ENCODE data around the gene RECK. TPM values are rescaled to one million over a fixed set of nuclear protein-coding genes. Genes with fewer than 3 reads are reported as not detected.

The RECK gene
- total RNA-seq, 1 experiment from 2014 or later: 11.7 TPM

DNA sequence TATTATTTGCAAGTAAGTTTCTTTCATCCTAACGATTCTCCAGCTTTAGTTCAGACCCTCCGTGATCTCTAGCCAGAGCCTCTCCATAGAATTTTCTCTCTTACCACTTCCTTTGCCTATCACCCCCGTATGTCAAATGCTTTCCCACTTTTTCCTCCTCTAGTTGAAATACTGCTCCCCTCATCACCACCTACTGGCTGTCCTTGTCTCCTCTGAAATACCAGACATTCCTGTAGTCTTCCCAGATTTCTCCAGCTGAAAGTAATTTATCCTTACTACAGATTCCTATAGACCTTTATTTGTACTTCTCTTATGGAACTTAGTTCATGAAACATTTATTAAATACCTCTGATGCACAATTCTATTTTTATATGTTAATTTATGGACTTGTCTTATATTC is 63.8 kb downstream of the RECK start:
- no peaks in the 10 kb centered on the region for H3K36me3 ChIP-seq (replicated peaks; ENCODE audit: control insufficient read depth, insufficient read depth, low read length)
- peak; percentile 60 for DNase-seq
- H3K27me3 ChIP-seq (ENCODE audit: control insufficient read depth, insufficient read depth, low read length): no peaks in the 10 kb centered on the region
- no peak overlapping the region for H3K4me3 ChIP-seq (ENCODE audit: insufficient read depth, low read depth, low read length)

DNA sequence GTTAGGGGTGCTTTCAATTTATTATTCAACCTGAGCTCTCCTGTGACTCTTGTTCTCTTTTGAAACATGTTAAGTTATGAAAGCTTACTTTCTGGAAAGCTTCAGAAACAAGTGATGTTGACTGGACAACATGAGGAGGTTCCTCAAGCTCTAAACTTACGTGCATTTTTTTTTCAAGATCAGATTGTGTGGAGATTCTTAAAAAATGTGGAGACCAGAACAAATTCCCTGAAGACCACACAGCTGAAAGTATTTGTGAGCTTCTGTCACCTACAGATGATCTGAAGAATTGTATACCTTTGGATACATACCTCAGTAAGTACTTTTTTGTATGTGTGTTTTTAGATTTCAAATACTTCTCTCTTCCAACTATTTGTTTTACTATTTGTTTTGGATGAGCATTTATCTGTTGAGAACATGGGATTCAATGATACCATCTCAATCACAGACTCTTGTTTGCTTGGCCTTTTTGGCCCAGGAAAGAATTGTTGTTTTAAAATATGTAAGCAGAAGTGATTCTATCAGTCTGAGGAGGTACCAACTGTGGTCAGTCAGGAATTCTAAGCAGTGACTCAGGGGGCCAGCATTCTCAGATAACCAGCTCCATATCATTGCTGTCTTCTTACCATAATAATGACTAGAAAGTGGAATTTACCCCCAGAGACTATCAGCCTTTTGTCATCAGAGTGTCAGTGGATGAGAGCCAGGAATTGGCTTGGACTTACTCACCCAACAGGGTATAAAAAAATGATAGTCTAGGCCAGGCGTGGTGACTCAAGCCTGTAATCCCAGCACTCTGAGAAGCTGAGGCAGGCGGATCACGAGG is 65.4 kb downstream of the RECK start:
- no peak overlapping the region for H3K4me3 ChIP-seq (ENCODE audit: insufficient read depth, low read depth, low read length)

DNA sequence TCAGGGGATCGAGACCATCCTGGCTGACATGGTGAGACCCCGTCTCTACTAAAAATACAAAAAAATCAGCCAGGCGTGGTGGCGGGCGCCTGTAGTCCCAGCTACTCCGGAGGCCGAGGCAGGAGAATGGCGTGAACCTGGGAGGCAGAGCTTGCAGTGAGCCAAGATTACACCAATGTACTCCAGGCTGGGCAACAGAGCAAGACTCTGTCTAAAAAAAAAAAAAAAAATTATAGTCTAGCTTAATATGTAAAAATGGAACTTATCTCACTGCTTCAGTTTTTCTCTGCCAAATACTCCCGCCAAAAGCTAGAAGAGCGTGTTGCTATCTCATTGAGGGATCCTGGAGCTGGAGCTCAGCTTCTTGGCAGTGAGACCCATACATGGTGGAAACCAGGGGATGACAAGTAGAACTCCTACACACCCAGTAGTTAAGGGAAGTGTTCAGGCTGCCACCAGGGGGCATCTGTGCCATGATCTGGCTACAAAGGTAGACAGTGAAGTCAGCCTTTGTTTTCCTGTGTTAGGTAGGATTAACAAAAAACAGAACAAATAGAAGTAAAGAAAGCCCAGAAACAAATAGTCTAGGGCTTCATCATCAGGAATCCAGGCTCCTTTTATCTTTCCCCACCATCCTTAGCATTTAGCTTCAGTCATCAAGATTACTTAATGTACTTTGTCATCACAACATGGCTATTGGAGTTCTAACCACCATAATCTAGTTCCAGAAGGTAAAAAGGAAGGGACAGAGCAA is 66.2 kb downstream of the RECK start:
- peak; percentile 72 for DNase-seq
- Histone ChIP-seq H3K27me3 (ENCODE audit: control insufficient read depth, insufficient read depth, low read length) (no peaks in the 10 kb centered on the region), H3K36me3 (replicated peaks; ENCODE audit: control insufficient read depth, insufficient read depth, low read length) (no peaks in the 10 kb centered on the region), H3K4me3 (ENCODE audit: insufficient read depth, low read depth, low read length) (no peak overlapping the region)

More for the DNA sequence above, 65.4 kb downstream of the RECK start:
- Histone ChIP-seq H3K27me3 (ENCODE audit: control insufficient read depth, insufficient read depth, low read length) (no peaks in the 10 kb centered on the region), H3K36me3 (replicated peaks; ENCODE audit: control insufficient read depth, insufficient read depth, low read length) (no peaks in the 10 kb centered on the region)
- no peak for DNase-seq

DNA sequence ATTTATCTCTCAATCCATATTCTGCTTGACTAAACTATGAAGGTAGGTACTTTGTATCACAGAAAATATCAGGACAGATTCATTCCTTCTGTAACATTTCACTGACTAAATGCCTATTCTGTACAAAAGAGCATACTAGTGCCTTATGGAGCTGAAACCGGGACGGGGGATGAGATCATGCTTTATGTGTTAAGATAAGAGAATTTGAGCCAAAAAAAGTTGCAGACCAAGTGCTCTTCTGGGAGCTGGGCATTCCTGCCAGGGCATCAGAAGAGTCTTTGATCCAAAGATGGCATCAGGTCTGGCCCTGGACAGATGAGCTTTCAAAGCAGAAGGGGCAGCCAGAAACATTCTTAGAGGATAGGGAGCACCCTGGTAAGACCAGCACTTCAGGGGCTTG is 72.4 kb downstream of the RECK start:
- no peaks in the 10 kb centered on the region for H3K27me3 ChIP-seq (ENCODE audit: control insufficient read depth, insufficient read depth, low read length)
- H3K4me3 ChIP-seq (ENCODE audit: insufficient read depth, low read depth, low read length): no peak overlapping the region
- DNase-seq: no peak
- no peaks in the 10 kb centered on the region for H3K36me3 ChIP-seq (replicated peaks; ENCODE audit: control insufficient read depth, insufficient read depth, low read length)

DNA sequence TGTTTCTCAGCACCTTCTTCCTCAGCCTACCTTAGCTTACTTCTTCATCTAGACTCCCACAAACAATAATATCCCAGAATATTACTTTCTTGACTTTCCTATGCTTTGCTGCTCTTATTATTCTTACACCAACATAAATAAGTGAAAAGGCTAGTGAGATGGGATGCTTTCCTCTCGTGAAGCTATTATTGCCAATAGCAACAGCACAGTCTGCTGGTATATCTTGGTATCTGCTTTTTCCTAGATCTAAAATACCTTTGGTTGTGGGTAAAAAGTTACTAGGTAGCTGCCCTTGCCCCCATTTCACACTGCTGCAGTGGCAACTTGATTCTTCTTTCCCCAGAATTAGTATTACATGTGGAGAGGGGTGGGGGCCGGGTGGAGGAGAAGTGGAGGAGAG is 73.7 kb downstream of the RECK start:
- no peak overlapping the region for H3K4me3 ChIP-seq (ENCODE audit: insufficient read depth, low read depth, low read length)
- no peaks in the 10 kb centered on the region for H3K36me3 ChIP-seq (replicated peaks; ENCODE audit: control insufficient read depth, insufficient read depth, low read length)
- no peaks in the 10 kb centered on the region for H3K27me3 ChIP-seq (ENCODE audit: control insufficient read depth, insufficient read depth, low read length)
- DNase-seq: no peak

DNA sequence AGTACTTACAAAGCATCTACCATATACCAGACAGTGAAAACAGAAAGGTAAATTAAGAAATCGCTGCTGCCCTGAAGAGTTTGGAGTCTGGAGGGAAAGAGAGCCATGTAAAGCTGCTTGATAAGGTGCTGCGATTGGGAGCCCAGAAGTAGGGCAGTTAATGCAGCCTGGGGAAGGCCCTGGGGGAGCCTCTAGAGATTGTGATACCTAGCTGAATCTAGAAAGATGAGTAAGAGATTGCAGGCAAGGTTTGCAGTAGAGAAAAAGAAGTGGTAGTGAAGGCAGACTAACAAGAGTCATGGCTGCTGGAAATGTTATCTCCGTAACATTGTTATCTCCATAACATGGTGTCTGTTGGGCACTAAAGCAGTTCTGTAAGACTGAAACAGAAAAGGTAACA is 75.8 kb downstream of the RECK start:
- no peaks in the 10 kb centered on the region for H3K27me3 ChIP-seq (ENCODE audit: control insufficient read depth, insufficient read depth, low read length)
- DNase-seq: no peak
- H3K4me3 ChIP-seq (ENCODE audit: insufficient read depth, low read depth, low read length): no peak overlapping the region
- no peaks in the 10 kb centered on the region for H3K36me3 ChIP-seq (replicated peaks; ENCODE audit: control insufficient read depth, insufficient read depth, low read length)

DNA sequence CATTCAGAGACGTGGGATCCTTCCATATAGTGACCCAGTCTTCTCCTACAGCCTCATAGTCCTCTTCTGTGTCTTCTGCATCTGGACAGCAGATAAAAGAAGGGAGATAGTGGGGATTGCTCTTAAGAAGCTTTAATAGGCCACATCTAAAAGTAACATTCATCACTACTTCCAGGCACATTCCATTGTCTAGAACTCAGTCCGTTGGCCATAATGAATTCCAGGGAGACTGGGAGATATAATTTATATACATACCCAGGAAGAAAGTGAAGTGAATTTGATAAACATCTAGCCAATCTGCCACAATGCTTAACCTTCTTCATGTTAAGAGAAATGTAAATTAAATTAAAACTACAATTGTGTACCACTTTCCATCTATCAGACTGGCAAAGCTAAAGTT is 77.3 kb downstream of the RECK start:
- no peak for DNase-seq
- Histone ChIP-seq H3K4me3 (ENCODE audit: insufficient read depth, low read depth, low read length) (no peak overlapping the region), H3K36me3 (replicated peaks; ENCODE audit: control insufficient read depth, insufficient read depth, low read length) (no peaks in the 10 kb centered on the region), H3K27me3 (ENCODE audit: control insufficient read depth, insufficient read depth, low read length) (no peaks in the 10 kb centered on the region)

DNA sequence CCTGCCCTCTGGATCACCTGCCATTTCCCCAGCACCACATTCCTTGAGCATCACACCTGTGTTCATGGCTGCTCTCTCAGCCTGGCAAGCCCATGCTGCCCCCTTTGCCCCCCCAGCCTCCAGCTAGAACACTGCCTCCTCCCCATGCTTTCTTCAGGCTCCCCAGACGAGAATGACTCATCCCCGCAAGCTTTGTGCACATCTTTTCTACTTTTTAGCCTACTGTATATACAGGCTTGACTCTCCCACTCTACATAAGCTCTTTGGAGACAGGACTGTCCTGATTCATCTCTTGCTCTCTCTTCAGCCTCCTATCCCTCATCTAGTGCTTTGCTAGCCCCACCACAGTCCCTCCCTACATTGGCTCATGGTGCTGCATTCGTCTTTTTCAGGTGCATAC is 79.9 kb downstream of the RECK start:
- H3K27me3 ChIP-seq (ENCODE audit: control insufficient read depth, insufficient read depth, low read length): no peaks in the 10 kb centered on the region
- H3K36me3 ChIP-seq (replicated peaks; ENCODE audit: control insufficient read depth, insufficient read depth, low read length): no peaks in the 10 kb centered on the region
- DNase-seq: no peak
- no peak overlapping the region for H3K4me3 ChIP-seq (ENCODE audit: insufficient read depth, low read depth, low read length)

DNA sequence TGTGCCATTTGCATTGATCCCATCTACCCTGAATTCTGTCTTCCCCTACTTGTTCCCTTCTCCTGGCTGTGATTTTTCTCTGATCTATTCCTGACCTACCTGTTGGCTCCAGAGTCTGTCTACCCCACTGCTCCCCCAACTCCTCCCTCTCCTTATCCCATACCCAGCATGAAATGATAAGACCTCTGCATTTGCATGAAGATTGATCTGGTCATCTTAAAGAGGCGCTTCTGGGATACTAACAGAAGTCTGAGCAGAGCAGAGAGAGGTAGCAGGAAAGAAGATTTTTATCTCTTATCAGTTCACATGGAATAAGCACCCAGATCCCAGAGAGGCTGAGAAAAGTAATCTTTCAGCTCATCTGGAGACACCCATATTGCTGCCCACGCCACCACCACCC is 81.5 kb downstream of the RECK start:
- Histone ChIP-seq H3K4me3 (ENCODE audit: insufficient read depth, low read depth, low read length) (no peak overlapping the region), H3K36me3 (replicated peaks; ENCODE audit: control insufficient read depth, insufficient read depth, low read length) (no peaks in the 10 kb centered on the region), H3K27me3 (ENCODE audit: control insufficient read depth, insufficient read depth, low read length) (no peaks in the 10 kb centered on the region)
- DNase-seq: no peak

DNA sequence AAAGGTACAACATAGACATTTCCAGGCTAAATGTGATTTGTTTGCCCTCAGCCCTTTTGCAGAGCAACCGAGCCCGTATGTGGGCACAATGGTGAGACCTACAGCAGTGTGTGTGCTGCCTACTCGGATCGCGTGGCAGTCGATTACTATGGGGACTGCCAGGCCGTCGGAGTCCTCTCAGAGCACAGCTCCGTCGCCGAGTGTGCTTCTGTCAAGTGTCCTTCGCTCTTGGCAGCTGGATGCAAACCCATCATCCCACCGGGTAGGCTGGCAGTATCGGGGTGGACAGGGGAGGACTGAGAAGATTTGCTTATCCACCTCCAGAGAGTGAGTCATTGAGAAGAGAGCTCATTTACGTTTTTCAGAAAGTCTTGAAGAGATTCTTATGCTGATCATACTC is 82.0 kb downstream of the RECK start:
- no peak overlapping the region for H3K4me3 ChIP-seq (ENCODE audit: insufficient read depth, low read depth, low read length)
- no peaks in the 10 kb centered on the region for H3K36me3 ChIP-seq (replicated peaks; ENCODE audit: control insufficient read depth, insufficient read depth, low read length)
- DNase-seq: no peak
- no peaks in the 10 kb centered on the region for H3K27me3 ChIP-seq (ENCODE audit: control insufficient read depth, insufficient read depth, low read length)

DNA sequence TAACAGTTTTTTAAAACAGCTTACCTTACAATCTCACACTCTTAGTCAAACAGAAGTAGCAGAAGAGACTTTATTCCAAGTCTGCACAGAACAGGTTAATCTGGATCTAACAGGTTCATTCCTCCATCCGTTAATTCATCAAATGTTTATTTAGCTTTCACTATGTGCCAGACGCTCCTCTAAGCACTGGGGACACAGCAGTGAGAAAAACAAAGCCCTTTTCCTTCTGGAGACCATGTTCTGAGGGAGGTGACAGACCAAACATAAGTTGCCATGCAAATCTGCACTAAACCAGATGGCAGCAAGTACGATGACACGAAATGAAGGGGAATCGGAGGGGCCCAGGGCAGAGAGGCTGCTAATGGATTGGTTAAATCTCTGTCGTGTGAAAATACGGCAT is 82.8 kb downstream of the RECK start:
- no peaks in the 10 kb centered on the region for H3K27me3 ChIP-seq (ENCODE audit: control insufficient read depth, insufficient read depth, low read length)
- no peak overlapping the region for H3K4me3 ChIP-seq (ENCODE audit: insufficient read depth, low read depth, low read length)
- DNase-seq: peak; percentile 1
- no peaks in the 10 kb centered on the region for H3K36me3 ChIP-seq (replicated peaks; ENCODE audit: control insufficient read depth, insufficient read depth, low read length)

DNA sequence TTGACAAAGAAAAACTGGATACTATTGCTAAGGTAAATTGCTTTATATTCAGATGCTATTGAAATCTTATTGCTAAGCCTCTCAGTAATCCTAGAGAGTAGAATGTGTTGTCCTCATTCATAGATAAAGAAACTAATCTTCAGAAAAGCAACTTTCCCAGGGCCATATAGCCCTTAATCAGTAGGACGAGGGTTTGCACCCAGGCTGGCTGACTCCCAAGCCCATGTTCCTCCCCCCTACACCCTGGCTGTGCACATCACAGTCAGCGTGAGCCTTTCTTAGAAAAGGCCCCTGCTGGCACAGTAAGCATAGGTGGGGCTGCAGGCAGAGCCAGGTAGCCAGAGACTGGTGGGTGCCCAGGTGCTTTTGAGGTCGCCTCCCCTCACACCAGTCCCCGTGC is 84.0 kb downstream of the RECK start:
- no peaks in the 10 kb centered on the region for H3K27me3 ChIP-seq (ENCODE audit: control insufficient read depth, insufficient read depth, low read length)
- no peak overlapping the region for H3K4me3 ChIP-seq (ENCODE audit: insufficient read depth, low read depth, low read length)
- no peak for DNase-seq
- H3K36me3 ChIP-seq (replicated peaks; ENCODE audit: control insufficient read depth, insufficient read depth, low read length): no peaks in the 10 kb centered on the region

DNA sequence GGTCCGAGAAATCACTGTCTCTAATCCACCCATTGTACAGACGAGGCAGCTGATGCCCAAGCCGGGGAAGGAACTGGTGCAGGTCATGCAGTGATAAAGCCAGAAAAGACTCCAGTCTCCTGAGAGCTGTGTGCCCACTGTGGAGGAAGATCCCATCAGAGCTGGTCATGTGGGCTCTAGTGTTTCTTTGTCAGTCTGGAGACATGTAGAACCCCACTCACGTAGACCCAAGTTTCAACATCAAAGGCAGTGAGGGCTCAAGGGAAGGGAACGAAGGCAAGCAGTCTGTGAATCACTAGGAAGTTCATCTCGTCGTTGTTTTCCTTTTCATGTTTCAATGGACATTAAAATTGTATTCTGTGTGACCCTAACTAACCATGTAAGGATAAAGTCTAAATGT is 85.3 kb downstream of the RECK start:
- Histone ChIP-seq H3K4me3 (ENCODE audit: insufficient read depth, low read depth, low read length) (no peak overlapping the region), H3K27me3 (ENCODE audit: control insufficient read depth, insufficient read depth, low read length) (no peaks in the 10 kb centered on the region), H3K36me3 (replicated peaks; ENCODE audit: control insufficient read depth, insufficient read depth, low read length) (no peaks in the 10 kb centered on the region)
- no peak for DNase-seq

DNA sequence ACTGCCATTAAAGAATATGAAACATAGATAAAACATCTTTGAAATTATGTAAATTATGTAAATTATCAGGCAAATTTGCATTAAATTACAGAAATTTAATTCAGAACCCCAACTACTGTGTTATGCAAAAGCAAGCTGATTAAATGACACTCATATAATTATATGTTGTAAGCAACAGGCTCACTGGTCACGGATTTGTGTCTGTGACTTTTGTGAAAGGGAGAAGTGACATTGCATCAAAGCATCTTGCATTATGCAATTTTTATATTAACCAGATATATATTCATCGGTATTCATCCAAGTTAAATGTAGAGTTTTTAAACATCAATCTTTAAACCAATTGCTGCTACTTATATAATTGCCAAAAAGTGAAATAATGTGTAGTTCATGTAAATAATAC is 86.8 kb downstream of the RECK start:
- DNase-seq: no peak
- Histone ChIP-seq H3K36me3 (replicated peaks; ENCODE audit: control insufficient read depth, insufficient read depth, low read length) (no peaks in the 10 kb centered on the region), H3K27me3 (ENCODE audit: control insufficient read depth, insufficient read depth, low read length) (peaks cover 1% of the 10 kb centered on the region; the same call in 1 of the 2 replicates), H3K4me3 (ENCODE audit: insufficient read depth, low read depth, low read length) (no peak overlapping the region)
